Peyer's patch (tissue), 4 donors: Measurements from ENCODE around the gene DPYD. TPM values are rescaled to one million over a fixed set of nuclear protein-coding genes. Genes with fewer than 3 reads are reported as not detected.

Experiments
- DNase-seq, 3 donors: peaks; one replicate each; pipeline ENCODE4 v3.0.0-alpha.2; 2017 to 2019
- H3K27ac ChIP-seq, 4 donors: fragments of 200-600 bp; sonication (generic); one replicate each; pipeline ENCODE4 v1.5.1; 2016 to 2019
- H3K27me3 ChIP-seq, 2 donors: fragments of 200-600 bp; sonication (generic); one replicate each; pipeline ENCODE4 v1.5.1; 2019
- H3K36me3 ChIP-seq, 3 donors: fragments of 200-600 bp; sonication (generic); one replicate each; pipeline ENCODE4 v1.5.1; 2016 to 2019
- H3K4me1 ChIP-seq, 4 donors: fragments of 200-600 bp; sonication (generic); one replicate each; pipeline ENCODE4 v1.5.1; 2016 to 2019
- H3K4me3 ChIP-seq, 4 donors: fragments of 200-600 bp; sonication (generic); 1 replicate in 3 of 4; 2 replicates in 1 of 4; pipeline ENCODE4 v1.5.1; 2016 to 2019; ENCODE audit warnings: mild to moderate bottlenecking in 1 of 4
- H3K9me3 ChIP-seq, 4 donors: fragments of 200-600 bp; sonication (generic); one replicate each; pipeline ENCODE4 v1.5.1; 2016 to 2019; ENCODE audit warnings: mild to moderate bottlenecking in 1 of 4
- POLR2A ChIP-seq, 2 donors: fragments of 450-650 bp; IDR thresholded peaks; one replicate each; pipeline ENCODE4 v1.5.1; 2017; ENCODE audit warnings: antibody characterized with exemption in 2 of 2, mild to moderate bottlenecking in 2 of 2, moderate library complexity in 2 of 2
- total RNA-seq, 4 donors: library from RNA; depleted of rRNA; stranded (reverse); fragments of >200 nt; gene quantifications; one replicate each; pipeline ENCODE4 v1.1.0, GENCODE V29; 2016
- TF ChIP-seq, protein P1 (sequence below), 6 experiments: fragments of 450-650 bp in 4 of 6; fragments of 200-600 bp in 2 of 6; sonication (generic) in 1 of 6; IDR thresholded peaks; one replicate each; pipeline ENCODE4 v1.5.1; 2017 to 2019; ENCODE audit warnings: antibody characterized with exemption in 6 of 6, mild to moderate bottlenecking in 3 of 6, moderate library complexity in 1 of 6

The DPYD gene
- total RNA-seq, 4 donors from 2014 or later, result 30.8 to 39.7 (median 36.4) TPM

DNA sequence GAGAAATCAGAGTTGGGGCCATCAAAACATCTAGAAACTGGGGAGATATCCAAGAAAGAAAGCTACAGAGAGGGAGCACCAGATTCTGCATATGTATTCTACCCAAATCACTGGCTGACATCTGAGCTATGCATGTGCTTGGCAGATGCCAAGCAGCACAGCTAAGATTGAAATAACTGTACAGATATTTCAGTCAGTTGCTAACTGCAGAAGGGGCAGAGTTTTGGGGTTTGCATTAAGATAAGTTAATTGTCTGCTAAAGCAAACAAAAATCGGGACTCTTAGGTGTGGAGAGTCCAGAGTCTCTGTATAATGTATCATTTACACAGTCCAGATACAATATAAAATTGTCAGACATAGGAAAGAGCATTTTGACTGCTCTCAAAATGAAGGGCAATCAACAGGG, 762.1 kb downstream of the DPYD start:
- H3K9me3 ChIP-seq, result no peaks in the 10 kb centered on the region
- H3K4me1 ChIP-seq, result peaks cover 0 to 5% (median 0%) of the 10 kb centered on the region in 4 donors
- TF ChIP-seq, protein P1, sequence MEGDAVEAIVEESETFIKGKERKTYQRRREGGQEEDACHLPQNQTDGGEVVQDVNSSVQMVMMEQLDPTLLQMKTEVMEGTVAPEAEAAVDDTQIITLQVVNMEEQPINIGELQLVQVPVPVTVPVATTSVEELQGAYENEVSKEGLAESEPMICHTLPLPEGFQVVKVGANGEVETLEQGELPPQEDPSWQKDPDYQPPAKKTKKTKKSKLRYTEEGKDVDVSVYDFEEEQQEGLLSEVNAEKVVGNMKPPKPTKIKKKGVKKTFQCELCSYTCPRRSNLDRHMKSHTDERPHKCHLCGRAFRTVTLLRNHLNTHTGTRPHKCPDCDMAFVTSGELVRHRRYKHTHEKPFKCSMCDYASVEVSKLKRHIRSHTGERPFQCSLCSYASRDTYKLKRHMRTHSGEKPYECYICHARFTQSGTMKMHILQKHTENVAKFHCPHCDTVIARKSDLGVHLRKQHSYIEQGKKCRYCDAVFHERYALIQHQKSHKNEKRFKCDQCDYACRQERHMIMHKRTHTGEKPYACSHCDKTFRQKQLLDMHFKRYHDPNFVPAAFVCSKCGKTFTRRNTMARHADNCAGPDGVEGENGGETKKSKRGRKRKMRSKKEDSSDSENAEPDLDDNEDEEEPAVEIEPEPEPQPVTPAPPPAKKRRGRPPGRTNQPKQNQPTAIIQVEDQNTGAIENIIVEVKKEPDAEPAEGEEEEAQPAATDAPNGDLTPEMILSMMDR (IDR thresholded peaks at IDR 0.05), result no peak
- TF ChIP-seq POLR2A (IDR thresholded peaks at IDR 0.05), result no peak
- no peaks in the 10 kb centered on the region for H3K36me3 ChIP-seq
- H3K27ac ChIP-seq, result no peak overlapping the region
- DNase-seq, result no peak
- H3K27me3 ChIP-seq, result no peaks in the 10 kb centered on the region
- no peak overlapping the region for H3K4me3 ChIP-seq

DNA sequence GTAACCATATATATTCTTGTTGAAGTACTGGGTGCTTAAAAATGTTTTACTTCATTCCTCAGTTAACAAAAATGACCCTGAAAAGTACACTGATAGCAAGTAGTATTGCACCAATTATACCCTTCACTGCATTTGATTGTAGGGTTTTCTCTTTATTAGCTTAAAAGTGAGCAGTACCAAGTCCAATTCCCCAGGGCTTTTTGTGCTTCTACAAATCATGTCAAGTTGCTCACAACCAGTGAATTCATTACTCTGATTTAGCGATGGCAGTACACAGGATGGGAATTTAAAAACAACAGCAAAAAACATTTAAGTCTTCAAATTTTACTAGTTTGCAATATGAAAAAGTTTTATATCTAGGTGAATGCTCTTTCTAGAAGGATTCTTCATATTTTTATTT, 762.8 kb downstream of the DPYD start:
- Histone ChIP-seq H3K9me3 (no peaks in the 10 kb centered on the region), H3K4me1 (peaks cover 0 to 5% (median 0%) of the 10 kb centered on the region in 4 donors), H3K4me3 (no peak overlapping the region), H3K36me3 (no peaks in the 10 kb centered on the region), H3K27ac (no peak overlapping the region), H3K27me3 (no peaks in the 10 kb centered on the region)
- DNase-seq, result no peak
- no peak for TF ChIP-seq POLR2A (IDR thresholded peaks at IDR 0.05)
- TF ChIP-seq, protein P1 (IDR thresholded peaks at IDR 0.05), result no peak

DNA sequence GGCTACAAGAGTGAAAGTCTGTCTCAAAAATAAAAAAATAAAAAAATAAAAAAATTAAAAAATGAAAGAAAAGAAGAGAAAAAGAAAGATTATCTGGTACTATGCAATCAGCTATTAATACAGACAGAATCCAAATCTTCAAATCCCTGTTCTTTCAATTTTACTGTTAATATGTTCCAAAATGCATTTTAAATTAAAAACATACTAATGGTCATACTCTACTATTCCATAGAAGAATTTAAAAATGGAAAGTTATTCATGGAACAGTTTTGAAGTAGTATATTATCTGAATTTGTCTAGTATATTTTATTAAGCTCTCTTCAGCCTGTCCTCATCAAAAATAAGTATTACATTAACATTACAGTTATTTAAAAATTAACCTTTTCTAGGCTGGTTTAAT, 769.2 kb downstream of the DPYD start:
- Histone ChIP-seq H3K4me1 (no peaks in the 10 kb centered on the region), H3K36me3 (no peaks in the 10 kb centered on the region)
- TF ChIP-seq, protein P1 (IDR thresholded peaks at IDR 0.05), result no peak
- no peak for TF ChIP-seq POLR2A (IDR thresholded peaks at IDR 0.05)

DNA sequence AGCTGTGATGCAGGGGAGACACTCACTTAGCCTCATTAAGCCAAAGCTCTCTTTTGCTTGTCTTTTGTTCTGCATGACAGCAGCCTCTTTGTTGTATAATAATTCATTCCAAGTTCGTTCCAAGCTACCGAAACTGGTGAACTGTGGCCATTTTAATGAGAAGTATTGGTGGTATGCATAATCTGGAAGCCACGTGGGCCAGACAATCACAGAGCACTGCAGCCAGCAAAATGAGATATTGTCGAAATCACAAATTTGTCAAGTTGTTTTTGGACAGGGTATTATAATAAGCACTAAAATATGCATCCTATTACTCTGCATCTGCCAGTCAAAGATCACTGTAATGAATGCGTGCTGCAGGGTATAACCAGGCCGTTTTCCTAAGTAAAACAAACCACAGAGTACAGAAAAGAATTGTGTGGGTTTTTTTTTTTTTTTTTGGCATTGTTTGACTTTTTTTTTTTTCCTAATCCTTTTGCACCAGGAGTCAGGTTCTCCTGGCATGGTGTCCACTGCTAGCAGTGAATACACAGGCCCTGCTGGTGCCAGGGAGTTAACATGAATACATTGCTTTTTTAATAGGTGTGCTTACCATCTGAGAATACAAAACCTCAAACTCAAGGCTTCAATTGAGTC, 775.4 kb downstream of the DPYD start:
- TF ChIP-seq, protein P1 (IDR thresholded peaks at IDR 0.05), result no peak
- TF ChIP-seq POLR2A (IDR thresholded peaks at IDR 0.05), result no peak
- Histone ChIP-seq H3K4me3 (no peak overlapping the region), H3K36me3 (no peaks in the 10 kb centered on the region), H3K4me1 (no peaks in the 10 kb centered on the region), H3K27ac (no peak overlapping the region), H3K27me3 (no peaks in the 10 kb centered on the region), H3K9me3 (no peaks in the 10 kb centered on the region)
- no peak for DNase-seq

More for the DNA sequence above, 769.2 kb downstream of the DPYD start:
- H3K27me3 ChIP-seq, result no peaks in the 10 kb centered on the region
- H3K9me3 ChIP-seq, result no peaks in the 10 kb centered on the region
- no peak overlapping the region for H3K4me3 ChIP-seq
- no peak overlapping the region for H3K27ac ChIP-seq
- no peak for DNase-seq

DNA sequence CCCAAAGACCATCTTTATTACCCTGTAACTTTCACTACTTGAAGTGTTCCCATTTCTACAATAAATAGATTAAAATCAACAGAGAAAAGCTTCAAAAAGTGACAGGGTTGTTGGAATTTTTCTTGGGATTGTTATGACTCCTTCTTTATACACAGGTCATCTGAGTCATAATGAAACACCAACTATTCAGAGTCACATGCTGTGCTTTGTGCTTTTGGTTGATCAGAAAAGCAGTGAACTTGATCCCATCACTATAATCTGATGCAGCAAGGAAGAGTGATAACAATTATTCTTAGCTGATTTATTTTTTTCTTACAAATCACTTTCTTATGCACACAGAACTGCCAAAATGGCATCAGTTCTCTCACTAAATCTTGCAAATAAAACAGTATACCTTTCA, 776.3 kb downstream of the DPYD start:
- Histone ChIP-seq H3K4me1 (no peaks in the 10 kb centered on the region), H3K4me3 (no peak overlapping the region), H3K36me3 (no peaks in the 10 kb centered on the region), H3K27me3 (no peaks in the 10 kb centered on the region), H3K27ac (no peak overlapping the region), H3K9me3 (no peaks in the 10 kb centered on the region)
- no peak for DNase-seq
- TF ChIP-seq, protein P1 (IDR thresholded peaks at IDR 0.05), result no peak
- TF ChIP-seq POLR2A (IDR thresholded peaks at IDR 0.05), result no peak
